ENCODE results near the gene SNX9.

The SNX9 gene

GRCh38 chr6:157804448-157805327, 18.4 kb upstream of the SNX9 start:
- no peak for DNase-seq (ENCODE audit: low spot score)

GRCh38 chr6:157806131-157806855, 16.8 kb upstream of the SNX9 start:
- DNase-seq (ENCODE audit: low spot score): no peak

- DNase-seq (ENCODE audit: low spot score): no peak
These were observed 16.2 kb upstream of the SNX9 start for GRCh38 chr6:157806856-157807215.

GRCh38 chr6:157808405-157808950, 14.6 kb upstream of the SNX9 start:
- DNase-seq (ENCODE audit: low spot score): no peak

- DNase-seq (ENCODE audit: low spot score): no peak
These were observed 13.4 kb upstream of the SNX9 start for GRCh38 chr6:157809613-157810012.

- DNase-seq (ENCODE audit: low spot score): no peak
These were observed 11.9 kb upstream of the SNX9 start for GRCh38 chr6:157811137-157811475.

- DNase-seq (ENCODE audit: low spot score): no peak
These were observed 11.4 kb upstream of the SNX9 start for GRCh38 chr6:157811476-157812173.

- DNase-seq (ENCODE audit: low spot score): no peak
These were observed 10.4 kb upstream of the SNX9 start for GRCh38 chr6:157812425-157813171.

- no peak for DNase-seq (ENCODE audit: low spot score)
These were observed 9.9 kb upstream of the SNX9 start for GRCh38 chr6:157813191-157813590.

- DNase-seq (ENCODE audit: low spot score): no peak
These were observed 9.1 kb upstream of the SNX9 start for GRCh38 chr6:157813750-157814455.

GRCh38 chr6:157814883-157815282, 8.2 kb upstream of the SNX9 start:
- no peak for DNase-seq (ENCODE audit: low spot score)

- DNase-seq (ENCODE audit: low spot score): no peak
These were observed 1.6 kb upstream of the SNX9 start for GRCh38 chr6:157821342-157822033.

GRCh38 chr6:157822245-157823000, 623 bp upstream of the SNX9 start:
- DNase-seq (ENCODE audit: low spot score): no peak

- no peak for DNase-seq (ENCODE audit: low spot score)
These were observed 703 bp downstream of the SNX9 start for GRCh38 chr6:157823528-157824370.

GRCh38 chr6:157825243-157825904, 2.3 kb downstream of the SNX9 start:
- no peak for DNase-seq (ENCODE audit: low spot score)

GRCh38 chr6:157830354-157831017, 7.4 kb downstream of the SNX9 start:
- DNase-seq (ENCODE audit: low spot score): no peak

GRCh38 chr6:157831018-157831369, 7.9 kb downstream of the SNX9 start:
- DNase-seq (ENCODE audit: low spot score): no peak

All from kidney capillary endothelial cell (primary cell).